ENCODE data around the gene ATXN7L3B.
"Not testable (repeated sequence)": the region's sequence is repeated elsewhere in the genome, so short reads cannot be mapped to it uniquely, and the experiment has no call there.

ATXN7L3B gene

GRCh38 chr12:74537707-74538385 is at the start of gene ATXN7L3B:
Gene ATXN7L3B (plus strand): TSS chr12:74537835. CDS start chr12:74538113, 278 bp downstream.
- DNase-seq (ENCODE audit: low read depth in 2 of 2): peak; percentile 92

DNA sequence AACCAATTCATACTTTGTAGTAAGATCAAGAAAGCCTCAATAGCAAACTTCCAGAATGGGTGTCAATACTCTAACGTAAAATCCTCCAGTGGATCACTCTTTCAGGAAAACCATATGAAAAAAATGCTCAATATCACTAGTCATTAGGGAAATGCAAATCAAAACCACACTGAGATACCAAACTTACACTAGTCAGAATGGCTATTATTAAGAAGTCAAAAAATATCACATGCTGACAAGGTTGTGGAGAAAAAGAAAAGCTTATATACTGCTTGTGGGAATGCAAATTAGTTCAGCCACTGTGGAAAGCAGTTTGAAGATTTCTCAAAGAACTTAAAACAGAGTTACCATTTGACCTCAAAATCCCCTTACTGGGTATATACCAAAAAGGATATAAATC is 49.5 kb upstream of the ATXN7L3B start:
- DNase-seq (ENCODE audit: low read depth in 2 of 2): no peak

- no peak for DNase-seq (ENCODE audit: low read depth in 2 of 2)
Measured at GRCh38 chr12:74489543-74489942, 48.1 kb upstream of the ATXN7L3B start.

DNA sequence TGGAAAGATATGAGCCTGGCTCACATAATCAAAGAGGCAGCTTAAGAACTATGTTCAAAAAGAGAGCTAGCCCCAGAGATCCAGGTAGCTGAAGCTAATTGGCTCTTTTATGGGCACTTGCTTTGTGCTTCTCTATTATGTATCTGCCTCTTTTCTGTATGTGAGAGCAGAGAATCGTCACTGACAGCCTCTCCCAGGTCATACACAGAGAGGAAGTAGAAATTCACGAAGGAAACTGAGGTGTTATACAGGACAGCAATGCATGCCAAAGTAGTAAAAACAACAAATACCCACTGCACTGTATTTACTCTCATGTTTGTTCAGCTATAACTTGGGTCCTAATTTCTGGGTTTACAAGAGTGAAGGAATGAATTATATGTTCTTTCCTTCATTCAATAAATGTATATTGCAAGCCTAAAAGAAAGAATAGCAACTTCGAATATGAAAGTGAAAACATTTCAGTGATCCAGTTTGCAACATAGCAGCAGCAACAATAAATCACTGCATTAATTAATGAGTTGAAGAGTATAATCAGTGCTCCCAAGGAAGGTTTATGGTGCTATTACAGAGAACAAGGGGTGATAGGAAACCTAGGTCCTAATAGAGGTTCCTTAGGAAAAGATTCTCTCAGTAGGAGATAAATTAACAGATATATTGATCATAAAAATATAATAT is 47.1 kb upstream of the ATXN7L3B start:
- no peak for DNase-seq (ENCODE audit: low read depth in 2 of 2)

DNA sequence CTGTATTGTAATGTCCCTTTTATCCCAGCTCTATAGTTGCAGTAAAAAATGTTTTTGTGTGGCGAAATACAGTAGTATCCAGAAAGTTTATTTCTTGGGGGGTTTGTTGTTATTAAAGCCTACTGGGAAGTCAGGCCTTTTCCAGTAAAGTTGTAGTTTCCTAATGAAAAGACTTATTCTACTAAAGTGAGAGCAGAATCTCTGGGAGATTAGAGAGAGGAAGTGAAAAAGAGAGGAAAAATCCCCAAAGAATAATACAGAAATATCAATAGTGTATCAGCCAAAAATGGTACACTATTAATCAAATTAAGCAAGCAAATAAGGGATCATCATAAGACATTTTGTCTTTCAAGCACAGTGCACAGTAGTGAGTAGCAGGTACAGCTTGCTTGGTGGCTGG is 46.3 kb upstream of the ATXN7L3B start:
- no peak for DNase-seq (ENCODE audit: low read depth in 2 of 2)

GRCh38 chr12:74499192-74499591 is 38.4 kb upstream of the ATXN7L3B start:
- DNase-seq (ENCODE audit: low read depth in 2 of 2): no peak

DNA sequence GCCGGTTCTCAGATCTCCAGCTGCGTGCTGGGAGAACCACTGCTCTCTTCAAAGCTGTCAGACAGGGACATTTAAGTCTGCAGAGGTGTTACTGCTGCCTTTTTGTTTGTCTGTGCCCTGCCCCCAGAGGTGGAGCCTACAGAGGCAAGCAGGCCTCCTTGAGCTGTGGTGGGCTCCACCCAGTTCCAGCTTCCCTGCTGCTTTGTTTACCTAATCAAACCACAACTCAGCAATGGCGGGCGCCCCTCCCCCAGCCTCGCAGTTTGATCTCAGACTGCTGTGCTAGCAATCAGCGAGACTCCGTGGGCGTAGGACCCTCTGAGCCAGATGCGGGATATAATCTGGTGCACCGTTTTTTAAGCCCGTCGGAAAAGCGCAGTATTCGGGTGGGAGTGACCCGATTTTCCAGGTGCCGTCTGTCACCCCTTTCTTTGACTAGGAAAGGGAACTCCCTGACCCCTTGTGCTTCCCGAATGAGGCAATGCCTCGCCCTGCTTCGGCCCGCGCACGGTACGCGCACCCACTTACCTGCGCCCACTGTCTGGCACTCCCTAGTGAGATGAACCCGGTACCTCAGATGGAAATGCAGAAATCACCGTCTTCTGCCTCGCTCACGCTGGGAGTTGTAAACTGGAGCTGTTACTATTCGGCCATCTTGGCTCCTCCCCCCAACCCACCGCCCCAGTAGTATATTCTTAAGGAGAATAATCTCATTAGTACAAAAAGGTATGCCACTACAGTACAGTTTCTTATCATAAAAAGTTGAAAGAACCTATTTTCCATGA is 28.6 kb upstream of the ATXN7L3B start:
- DNase-seq (ENCODE audit: low read depth in 2 of 2): not testable (repeated sequence)

- no peak for DNase-seq (ENCODE audit: low read depth in 2 of 2)
Measured at GRCh38 chr12:74509886-74510285, 27.7 kb upstream of the ATXN7L3B start.

GRCh38 chr12:74514098-74514872 is 23.4 kb upstream of the ATXN7L3B start:
- no peak for DNase-seq (ENCODE audit: low read depth in 2 of 2)

GRCh38 chr12:74515849-74516248 is 21.8 kb upstream of the ATXN7L3B start:
- DNase-seq (ENCODE audit: low read depth in 2 of 2): no peak

DNA sequence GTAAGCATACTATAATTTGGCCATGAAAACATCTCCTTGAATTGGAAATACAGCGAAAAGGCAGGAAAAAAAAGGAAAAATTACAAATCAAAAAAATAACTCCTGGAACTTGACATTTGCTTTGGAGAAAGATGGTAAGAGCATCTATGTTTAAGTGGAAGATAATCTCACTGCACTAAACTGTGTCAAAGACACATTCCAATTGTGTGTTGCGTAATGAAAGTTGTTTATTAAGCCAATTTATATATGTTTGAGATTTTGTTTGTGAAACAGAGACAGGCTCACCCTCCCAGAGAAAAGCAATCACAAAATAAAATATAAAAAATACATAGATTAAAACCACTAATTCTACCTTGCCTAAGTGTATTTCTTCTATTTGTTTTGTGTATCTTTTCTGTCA is 11.1 kb upstream of the ATXN7L3B start:
- DNase-seq (ENCODE audit: low read depth in 2 of 2): no peak

- no peak for DNase-seq (ENCODE audit: low read depth in 2 of 2)
Measured at GRCh38 chr12:74527491-74527890, 10.1 kb upstream of the ATXN7L3B start.

DNA sequence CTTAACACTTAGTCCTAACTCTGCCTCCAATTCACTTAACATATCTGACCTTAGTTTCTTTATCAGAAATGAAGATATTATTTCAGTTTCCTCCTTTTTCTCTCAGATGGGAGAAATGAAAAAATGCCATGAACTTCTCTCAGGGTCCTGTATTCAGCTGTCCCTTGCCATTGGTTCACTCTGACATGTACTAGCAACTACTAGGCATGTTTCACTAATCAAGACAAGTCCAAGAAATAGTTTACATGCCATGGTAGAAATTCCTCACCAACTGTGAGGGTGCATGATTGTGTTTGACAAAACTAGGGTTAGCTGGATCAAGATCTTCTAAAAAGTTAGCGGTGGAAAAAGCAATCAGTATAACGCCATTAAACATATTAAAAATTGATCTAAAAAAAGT is 7.0 kb upstream of the ATXN7L3B start:
- DNase-seq (ENCODE audit: low read depth in 2 of 2): no peak

- DNase-seq (ENCODE audit: low read depth in 2 of 2): no peak
Measured at GRCh38 chr12:74535536-74535935, 2.1 kb upstream of the ATXN7L3B start.

- no peak for DNase-seq (ENCODE audit: low read depth in 2 of 2)
Measured at GRCh38 chr12:74537126-74537706, 419 bp upstream of the ATXN7L3B start.

GRCh38 chr12:74538491-74539258 is 1.0 kb downstream of the ATXN7L3B start:
- DNase-seq (ENCODE audit: low read depth in 2 of 2): no peak

DNA sequence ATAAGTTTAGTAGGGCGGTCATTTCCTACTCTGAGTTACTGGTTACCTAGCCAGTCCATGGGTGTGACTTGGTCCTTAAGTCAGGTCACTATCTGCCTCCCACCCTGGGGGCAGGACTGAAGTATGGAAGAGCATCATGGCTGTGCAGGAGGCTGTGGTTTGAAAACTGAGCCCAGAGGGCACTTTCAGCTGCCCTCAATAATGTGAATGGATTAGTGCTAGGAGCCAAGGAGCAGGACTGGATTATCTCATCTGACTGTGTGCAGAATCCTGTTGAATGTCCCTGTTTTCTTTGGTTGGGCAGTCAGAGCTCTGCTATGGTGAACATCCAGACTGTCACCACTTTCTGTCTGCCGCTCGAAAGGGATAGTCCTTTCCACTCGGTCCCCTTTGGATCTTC is 1.6 kb downstream of the ATXN7L3B start:
- DNase-seq (ENCODE audit: low read depth in 2 of 2): no peak

DNA sequence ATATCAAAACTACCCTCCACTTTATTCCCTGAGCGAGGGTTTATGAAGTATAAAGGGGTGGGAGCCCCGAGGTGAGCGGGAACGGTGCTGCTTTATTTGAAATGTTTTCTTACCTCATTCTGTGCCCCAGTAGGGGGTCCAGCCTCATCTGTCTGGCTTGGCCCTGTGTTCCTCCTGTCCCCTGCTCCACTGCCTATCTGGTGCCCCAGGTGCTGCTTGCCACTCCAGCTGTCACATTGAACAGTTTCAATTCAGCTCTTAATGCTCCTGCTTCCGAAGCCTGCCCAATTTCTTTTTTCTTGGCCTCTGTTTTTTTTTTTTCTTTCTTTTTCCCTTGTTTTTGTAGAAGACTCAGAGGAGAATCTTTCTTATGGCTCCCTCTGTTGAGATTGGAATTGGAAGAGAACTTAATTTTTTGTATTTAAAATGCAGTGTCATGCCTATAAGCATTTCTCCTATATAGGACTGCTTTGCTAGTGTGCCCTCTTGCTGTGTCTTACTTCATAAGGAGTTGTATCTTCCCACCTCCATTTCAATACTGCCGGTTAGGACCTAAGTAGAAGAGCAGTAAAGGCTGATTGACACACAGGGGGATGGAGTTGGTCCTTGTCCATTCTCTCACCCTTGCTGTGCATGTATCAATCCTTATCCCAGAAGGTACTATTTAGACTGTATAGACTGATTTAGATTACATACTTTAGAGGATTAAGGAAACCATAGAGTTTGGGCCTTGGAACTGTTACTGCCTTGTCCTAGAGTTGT is 2.3 kb downstream of the ATXN7L3B start:
- no peak for DNase-seq (ENCODE audit: low read depth in 2 of 2)

DNA sequence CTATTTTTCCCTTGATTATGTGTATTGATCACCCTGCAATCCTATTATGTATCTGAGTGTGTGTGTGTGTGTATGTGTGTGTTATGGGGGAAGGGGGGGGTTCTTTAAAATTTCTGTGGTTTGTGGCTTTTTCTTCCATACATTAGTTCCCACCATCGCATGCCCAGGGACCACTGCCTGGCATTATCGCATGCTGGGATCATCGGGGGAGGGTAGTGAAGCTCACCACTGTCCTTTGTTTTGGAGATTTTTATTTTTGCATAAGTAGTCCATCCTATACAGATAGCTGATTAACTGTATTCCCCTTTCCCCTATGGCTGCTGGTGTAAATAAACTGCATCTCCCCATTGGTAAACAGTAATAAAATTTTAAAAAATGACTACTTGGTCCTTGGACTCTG is 3.4 kb downstream of the ATXN7L3B start:
- DNase-seq (ENCODE audit: low read depth in 2 of 2): no peak

DNA sequence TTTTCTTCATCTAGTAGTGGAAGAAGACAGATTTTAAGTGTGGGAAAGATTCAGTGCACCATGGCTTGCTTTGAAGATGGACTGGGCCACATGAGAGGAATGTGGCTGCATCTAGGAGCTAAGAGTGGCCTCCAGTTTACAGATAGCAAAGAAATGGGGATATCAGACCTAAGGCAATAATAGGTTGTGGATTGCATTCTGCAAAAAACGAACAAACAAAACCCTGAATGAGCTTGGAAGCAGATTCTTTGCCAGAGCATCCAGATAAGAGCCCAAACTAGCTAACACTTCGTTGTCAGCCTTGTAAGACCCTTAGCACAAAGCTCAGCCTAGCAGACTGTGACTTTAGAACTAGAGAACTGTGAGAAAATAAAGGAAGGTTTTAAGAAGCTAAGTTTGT is 9.6 kb downstream of the ATXN7L3B start:
- DNase-seq (ENCODE audit: low read depth in 2 of 2): no peak
